SHP77 (cell line): Measurements from ENCODE around the gene COL18A1.

Experiments used
- DNase-seq, 2 experiments: peaks; one replicate each; lab custom pipeline; 2025; lab: John Stamatoyannopoulos, UW

Gene COL18A1

DNA sequence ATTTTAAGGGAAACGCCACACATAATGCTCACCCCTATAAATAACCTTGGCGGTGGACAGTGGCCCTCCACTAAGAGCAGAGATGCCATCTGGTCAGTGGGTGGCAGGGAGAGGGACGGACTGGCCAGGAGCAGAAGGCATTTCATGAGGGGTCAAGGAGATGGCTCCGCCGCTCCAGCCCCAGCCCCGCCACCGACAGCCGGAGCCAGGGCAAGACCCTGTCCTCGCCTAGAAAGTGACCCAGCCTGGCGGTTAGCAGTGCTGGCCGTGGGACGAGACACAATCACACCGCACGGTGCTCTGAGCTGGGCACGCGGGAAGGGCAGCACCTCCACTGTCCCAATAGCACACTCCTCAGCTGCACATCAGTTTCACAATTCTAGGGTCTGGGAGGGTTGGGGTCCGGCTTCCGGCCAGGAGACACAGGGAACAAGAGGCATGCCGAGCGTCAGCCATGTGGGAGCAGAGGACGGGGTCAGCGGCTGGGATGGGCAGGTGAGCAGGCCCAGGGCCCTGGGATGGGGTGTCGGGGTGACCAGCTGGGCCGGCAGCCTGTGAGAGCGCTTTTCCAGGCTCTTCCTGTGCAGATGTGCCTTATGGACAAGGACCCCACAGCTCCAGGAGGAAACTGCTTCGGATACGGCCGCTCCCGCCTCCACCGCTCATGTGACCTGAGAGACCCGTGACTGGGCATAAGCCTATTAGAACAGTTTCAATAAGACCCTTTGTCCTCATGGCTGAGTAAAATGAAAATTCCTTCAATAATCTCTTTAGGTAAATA, 131.5 kb downstream of the COL18A1 start:
- DNase-seq, result no peak

DNA sequence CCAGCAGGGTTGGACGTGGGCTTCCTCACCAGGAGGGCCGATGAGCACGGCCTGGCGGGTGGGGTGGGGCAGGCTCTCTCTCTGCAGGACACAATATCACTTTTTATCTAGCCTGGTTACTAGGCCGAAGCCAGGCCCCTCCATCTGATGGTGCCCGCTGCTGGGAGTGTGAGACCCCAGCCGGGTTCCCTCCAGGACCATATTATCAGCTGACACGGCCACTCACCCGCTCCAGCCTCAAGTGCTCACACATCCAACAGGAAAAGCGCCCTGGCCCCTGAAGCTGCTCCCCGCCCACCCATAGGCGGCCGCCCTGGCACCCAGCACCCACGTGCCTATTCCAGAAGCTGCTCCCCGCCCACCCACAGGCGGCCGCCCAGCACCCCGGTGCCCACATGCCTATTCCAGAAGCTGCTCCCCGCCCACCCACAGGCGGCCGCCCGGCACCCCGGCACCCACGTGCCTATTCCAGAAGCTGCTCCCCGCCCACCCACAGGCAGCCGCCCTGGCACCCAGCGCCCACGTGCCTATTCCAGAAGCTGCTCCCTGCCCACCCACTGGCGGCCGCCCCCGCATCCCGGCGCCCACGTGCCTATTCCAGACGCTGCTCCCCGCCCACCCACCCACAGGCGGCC, 132.3 kb downstream of the COL18A1 start:
- no peak for DNase-seq

DNA sequence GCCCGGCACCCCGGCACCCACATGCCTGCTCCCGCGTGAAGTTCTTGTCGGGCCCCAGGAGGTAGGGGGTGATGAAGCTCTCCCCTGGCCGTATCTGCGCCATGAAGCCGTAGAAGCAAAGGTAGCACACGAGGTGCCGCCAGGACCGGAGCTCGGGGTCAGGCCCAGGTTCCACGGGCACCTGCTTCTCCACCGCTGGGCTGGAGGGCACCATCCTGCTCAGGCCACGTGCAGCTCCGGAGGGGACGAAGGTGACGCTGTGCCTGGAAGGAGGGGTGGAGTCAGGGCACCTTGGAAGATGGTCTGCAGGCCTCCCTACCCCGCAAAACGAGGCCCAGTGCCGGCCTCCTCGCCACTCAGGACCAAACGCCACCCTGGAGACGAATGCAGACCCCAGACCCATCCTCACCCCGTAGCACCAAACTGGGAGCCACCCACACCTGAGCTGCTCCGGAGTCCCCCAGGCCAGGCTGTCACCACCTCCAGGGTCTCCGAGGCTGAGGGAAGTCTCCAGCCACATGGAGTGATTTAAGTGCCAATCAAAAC, 132.9 kb downstream of the COL18A1 start:
- DNase-seq, result no peak

DNA sequence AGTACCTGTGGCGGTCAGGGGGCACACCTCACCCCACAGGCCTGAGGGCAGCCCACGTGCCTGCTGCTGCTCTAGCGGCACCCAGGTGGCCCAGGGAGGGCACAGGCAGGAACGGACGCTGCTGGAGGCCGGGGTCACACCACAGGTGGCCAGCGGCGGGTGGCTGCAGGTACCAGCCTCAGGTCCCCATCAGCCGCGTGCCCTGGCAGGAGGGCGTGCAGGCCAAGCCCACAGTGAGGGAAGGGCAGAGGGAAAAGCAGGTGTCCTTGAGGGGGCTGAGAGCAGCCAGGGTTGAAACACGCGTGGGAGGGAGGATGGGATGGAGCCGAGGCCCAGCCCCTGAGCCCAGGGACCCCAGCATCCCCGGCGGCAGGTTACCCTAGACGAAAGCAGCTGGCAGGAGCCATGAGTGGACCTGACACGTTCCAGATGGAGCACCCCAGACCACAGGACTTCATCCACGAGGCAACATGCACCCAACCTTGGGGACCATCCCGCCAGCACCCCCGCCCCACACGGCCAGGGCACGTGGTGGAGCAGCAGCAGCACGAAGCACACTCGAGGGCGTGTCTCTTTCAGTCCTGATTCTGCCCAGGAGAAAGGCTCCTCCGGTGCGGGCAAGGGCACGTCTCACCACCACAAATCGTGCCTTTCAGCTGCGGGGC, 133.5 kb downstream of the COL18A1 start:
- no peak for DNase-seq

DNA sequence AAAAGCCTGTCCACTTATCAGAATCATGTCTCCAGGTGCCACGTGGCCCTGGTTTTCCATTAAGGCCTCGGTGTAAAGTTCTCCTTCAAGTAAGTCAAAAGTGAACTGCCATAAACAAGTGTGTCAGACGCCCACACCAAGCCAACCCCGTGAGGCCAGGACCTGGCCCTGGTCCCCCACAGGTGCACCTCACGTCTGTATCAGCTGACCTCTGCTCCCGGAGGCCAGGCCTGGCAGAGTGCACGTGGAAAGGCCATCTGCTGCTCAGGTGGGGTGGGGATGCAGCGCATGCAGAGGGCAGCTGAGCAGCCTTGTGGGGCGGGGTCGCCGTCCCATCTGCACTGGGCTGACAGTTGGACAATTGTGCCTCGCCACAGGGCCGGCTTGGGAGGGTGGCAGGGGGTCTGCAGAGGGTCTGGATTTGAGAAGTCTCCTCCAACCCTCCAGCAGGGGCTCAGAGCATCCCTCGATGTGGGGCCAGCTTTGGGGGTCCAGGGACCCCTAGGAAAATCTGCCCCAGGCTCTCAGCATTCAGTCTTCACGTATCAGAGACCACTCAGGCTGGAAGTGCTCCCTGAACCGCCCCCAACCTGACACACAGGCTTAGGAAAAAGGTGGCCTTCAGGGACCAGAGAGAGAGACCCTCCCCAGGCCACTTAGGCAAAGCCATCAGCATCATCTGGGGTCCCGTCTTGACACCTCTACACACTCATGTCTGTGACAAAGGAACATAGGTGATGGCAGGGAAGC, 134.3 kb downstream of the COL18A1 start:
- DNase-seq, result no peak

DNA sequence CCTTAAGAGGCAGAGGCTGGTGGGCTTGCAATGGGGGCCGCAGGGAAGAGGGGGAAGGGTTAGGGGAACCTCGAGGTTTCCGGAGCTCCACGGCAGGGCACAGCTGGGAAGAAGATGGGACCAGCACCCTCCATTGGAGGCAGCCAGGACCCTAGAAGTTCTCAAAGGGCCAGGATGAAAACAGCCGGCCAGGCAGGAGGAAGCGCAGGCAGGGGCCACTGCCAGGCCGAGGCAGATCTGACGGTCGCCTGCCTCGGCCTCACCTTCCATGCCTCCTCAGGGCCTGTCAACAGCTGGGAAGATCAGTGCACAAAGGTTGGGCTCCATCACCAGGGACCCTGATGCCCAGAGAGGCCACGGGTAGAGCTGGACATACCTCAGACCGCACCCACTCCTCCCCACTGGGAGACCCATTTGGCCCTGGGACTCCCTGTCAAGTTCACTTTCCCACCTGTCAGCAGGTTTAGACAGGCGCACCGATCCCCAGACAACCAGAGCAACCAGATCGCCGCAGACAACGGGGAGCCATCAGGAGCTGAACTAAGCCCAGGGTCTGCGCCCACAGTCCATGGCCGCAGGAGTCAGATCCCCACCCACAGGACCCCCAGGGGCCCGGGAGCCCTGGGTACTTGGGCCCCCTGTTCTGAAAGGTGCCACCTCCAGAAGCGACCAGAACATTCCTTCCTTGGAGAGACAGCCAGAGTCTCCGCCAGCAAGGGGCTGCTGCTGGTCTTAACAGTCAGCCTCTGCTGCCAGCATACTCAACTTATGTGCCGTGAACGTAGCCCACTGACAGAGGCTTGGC, 135.0 kb downstream of the COL18A1 start:
- DNase-seq, result no peak

DNA sequence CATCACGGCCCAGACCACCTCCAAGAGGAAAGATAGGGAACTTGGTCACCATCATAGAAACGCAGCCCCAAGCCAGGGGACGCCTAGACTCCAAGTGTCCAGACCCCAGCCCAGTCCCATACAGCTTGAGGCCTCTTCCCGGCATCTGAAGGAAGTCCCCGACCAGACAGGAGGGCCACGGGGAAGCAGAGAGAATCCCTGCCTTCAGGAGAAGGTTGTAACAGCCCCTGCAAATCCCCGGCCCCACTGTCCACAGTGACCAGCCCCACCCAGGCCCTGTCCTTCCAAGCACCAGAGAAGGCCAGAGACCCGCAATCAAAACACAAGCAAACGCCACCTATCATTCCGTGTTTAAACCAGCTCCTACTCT, 135.6 kb downstream of the COL18A1 start:
- DNase-seq, result no peak

DNA sequence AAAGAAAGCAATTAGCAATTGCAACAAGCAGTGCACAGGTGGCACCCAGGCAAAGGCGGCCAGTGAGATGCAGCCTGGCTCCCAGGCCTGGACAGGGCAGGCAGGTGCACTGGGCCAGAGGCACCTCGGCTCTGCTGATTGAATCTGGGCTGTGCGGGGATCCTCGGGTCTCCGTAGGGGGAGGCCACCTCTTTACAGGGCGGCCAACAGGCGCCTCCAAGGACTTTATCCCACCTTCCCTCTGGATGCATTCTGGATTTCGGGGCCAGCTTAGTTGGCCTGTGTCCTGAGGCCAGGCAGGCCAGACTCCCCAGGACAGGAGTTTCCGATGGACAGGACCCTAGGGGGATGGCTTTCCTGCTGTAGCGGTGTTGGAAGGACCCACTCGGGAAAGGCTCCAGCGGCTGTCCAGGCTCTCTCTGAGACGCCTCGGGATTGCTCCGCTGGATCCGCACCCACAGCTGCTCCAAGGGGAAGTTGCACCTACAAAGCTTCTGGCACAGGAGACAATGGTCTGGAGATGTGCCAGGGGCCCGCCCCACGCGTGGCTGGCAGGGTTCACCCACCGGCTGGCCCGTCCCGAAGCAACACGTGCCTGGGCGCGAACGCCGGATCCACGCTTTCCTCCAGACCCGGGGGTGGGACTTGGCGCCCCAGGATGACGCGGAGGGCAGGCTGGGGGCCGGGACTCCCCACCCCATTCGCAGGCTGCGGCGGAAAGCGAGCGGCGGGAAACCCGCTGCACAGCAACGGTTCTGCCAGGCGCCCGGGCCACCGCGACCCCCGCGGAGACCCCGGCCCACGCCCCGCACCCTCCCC, 136.5 kb downstream of the COL18A1 start:
- DNase-seq, result peak in 1 of 2 experiments; percentile 29

DNA sequence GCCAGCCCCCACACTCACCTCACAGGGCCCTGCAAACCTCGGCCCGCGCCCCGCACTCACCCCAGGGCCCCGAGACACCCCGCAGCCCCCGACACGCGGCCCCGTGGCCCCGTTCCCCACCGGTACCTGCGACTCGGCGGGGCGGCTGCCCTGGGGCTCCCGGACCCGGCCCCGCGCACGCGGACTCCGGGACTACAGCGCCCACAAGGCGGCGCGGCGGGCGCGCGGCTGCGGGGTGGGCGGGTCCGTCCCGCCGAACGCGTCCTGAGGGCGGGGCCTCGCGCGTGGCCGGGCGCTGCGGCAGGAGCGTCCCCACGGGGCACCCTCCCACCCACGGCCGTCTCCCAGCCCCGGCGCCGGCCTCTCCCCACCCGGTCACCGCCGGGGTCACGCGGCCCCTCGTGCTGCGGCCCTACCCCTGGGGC, 137.3 kb downstream of the COL18A1 start, which contains the start of gene SLC19A1:
Gene SLC19A1 (minus strand): TSS at position 199 of the 425 bp plus-strand sequence. CDS start 4,481 bp downstream, outside the sequence.
- DNase-seq, result peak; percentile 25 to 37

DNA sequence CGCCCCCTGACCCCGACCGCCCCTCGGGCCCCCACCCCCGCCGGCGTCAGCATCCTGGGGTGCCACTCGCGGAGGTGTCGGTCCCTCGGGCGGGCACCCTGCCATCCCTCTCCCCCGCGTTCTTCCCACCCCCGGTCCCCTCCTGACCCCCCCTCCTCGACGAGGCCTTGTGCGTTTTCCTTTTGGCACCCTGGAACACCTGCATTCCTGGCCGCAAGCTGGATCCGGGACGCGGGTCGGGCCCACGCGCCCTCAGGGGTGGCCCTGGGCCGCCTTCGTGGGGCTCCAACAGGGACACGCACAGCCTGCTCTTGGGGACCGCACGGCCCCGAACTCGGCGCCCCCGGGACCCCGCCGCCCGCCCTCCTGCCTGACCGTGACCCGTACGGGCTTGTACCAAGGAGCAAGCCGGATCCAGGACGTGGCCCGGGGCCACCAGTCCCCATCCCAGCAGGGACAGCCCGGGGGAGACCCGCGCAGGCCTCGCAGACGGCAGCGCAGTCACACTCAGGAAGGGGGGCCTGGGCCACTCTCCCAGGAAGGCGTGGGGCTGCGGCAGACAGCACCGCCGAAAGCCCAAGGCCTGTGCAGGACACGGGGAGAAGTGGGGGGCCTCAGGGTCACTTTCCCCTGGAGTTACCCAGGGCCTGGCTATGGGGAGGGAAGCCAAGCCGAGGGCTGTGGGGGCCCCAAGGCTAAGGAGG, 137.9 kb downstream of the COL18A1 start:
- DNase-seq, result no peak

DNA sequence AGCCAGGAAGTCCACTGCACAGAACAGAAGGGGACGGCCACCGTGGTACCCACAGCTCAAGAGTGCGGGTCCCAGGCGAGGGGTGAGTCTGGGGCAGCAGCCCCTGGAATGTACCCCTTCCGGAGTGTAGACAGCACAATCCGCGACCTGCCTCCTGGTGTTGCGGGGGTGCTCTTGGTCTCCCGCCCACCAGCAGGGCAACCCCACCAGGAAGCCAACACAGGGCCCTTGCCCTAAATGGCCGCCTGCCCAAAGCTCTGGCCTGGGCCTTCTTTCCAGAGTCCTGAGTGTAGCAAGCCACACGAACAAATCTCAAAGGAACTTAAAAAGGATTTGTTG, 138.4 kb downstream of the COL18A1 start:
- no peak for DNase-seq

DNA sequence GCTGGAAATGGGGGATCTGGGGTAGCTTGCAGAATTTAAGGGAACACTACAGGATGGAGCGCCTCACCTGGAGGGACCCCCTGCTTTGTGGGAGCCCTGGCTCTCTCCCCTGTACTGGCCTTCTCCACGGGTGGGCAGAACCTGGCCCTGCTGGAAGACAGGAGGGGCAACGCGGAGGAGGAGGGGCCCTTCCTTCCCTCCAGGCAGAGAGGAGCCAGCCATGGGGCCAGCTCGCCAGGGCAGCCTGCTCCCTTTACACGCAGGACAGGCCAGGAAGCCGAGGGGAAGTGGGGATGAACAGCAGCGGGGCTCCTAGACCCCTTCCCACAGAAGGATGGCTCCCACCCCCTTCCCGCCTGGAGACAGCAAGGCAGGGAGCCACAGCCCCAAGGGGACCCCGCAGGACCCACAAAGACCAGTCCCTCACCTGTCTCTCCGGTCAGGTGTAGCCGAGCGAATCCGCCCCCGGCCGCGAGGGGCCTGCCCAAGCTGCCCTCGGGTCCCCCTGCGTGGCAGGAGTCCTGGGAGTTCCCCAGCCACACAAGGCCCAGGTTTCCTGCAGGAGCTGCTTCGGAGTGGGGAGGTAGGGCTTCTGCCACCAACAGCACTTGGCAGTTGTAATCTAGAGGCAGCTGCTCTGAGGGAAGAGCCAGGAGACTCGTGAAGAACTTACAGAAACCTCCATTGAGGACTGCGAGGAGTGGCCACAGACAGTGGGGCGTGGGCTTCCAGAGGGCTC, 138.9 kb downstream of the COL18A1 start:
- no peak for DNase-seq

DNA sequence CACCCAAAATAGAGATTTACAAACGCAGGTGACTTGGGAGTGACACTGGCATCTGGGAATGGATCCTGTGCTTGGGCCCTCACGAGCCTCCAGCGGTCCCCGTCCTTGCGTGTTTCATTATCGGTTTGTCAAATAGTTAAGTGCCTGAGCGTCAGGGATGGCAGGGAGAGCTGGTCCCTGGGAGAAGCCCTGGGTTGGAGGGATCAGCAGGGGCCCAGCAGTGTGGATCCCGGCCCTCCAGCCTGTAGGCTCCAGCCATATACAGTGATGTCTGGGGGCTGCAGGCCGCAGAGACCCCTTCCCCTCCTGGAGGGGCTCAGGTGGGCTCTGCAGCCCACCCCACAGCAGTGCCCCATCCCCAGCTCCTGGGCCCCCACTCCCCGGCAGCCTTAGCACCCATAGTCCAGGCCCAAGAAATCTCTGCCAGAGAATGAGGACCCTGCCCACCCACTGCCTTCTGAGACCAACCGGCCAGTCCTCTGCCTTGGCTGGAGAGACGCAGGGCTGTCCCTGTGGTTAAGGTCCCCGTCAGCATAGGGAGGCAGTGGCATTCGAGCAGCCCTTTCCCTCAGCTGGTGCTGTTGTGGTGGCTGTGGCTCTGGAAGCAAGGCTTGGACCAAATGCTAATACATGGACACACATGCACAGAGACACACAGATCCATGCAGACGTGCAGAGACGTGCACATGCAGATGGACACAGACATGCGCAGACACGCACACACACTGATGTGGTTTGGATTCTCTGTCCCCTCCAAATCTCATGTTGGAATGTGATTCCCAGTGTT, 139.7 kb downstream of the COL18A1 start:
- DNase-seq, result no peak

DNA sequence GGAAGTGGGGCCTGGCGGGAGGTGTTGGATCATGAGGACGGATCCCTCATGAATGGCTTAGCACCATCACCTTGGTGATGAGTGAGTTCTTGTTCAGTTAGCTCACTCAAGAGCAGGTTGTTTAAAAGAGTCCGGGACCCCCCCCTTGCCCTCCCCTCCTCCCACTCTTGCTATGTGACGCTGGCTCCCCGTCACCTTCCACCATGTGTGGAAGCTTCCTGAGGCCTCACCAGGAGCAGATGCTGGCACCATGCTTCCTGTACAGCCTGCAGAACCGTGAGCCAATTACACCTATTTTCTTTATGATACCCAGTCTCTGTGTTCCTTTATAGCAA, 140.2 kb downstream of the COL18A1 start:
- no peak for DNase-seq

DNA sequence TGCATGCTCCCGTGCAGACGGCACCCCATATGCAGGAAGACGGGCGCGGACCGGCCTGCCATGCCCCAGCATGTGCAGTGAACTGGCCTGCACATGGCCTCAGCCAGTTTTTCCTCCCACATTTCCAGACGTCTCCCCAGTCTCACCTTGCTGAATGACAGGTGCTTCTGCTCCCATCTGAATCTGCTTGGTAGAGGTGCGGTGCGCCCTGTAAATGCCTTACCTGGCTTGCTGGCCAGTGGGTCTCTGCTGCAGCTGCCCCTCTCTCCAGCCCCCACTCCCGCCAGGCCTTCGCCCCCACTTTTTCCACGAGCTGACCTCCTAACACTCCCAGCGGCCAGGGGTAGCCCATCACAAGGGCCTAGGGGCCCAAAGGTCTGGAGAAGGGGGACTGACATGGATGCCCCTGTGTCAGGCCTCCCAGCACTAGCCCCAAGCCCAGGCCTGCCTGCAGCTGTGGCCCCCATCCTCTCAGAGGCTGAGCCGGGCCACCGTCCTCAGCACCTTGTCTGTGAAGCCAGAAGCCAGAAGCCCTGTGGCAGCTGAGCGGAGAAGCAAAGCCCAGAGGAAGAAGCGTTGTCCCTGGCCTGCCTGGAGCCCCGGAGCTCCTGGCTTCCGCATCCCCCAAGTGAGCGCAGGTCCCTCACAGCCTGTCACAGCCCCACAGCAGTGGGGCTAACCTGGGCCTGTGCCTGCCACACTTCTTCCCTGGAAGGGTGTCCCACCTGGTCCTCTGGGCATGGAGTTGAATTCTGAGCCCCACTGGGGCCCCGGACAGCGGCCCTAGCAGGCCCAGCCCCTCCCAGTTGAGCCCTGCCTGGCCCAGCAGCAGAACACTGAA, 140.9 kb downstream of the COL18A1 start:
- DNase-seq, result no peak

DNA sequence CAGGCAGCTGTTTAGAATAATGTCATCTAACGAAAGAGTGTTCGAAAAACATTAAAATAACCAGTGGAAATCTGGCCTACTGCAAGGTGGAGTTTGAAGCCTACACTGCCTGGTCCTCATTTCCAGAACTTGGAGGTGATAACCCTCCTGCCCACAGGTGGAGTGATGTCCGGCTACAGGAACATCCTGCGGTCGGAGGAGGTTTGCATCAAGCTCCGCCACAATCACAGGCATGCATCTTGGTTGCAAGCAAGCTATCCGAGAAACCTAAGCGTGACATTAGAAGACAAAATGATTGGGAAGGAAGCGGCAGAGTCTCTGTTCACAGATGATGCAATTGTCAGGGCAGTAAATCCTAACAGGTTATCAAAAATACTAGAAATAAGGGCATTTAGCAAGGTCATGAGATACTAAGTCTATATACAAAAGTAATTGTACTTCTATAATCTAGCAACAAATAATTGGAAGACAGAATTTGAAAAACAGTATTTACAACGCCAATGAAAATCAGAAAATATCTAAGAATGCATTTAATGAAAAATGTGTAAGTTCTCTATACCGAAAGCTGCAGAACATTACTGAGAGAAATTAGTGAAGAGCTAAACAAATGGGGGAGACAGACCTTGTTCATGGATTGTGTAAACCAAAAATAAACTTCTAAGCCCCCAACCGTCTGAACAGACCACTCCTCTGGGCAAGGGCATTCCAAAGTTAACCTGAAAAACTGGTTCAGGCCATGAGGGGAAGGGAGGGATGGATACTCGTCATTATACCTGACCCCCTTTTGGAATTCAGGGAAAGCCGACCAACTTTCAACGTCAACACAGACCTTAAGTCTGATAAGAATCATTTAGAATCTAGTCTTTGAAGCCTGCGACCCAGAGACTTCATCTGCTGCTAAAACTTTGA, 141.9 kb downstream of the COL18A1 start:
- DNase-seq, result no peak
